Breast epithelium (tissue), 4 donors: ENCODE data around the gene KCNH1. TPM values are rescaled to one million over a fixed set of nuclear protein-coding genes. Genes with fewer than 3 reads are reported as not detected.

ENCODE experiments used
- DNase-seq, 2 donors: peaks; one replicate each; pipeline ENCODE4 v3.0.0-alpha.2; 2019; ENCODE audit warnings: low spot score in 2 of 2
- H3K27ac ChIP-seq, 2 donors: fragments of 200-600 bp; sonication (generic) in 1 of 2; one replicate each; pipeline ENCODE4 v1.5.1; 2016 to 2019; ENCODE audit warnings: mild to moderate bottlenecking in 1 of 2
- H3K27me3 ChIP-seq, 2 donors: fragments of 200-600 bp; sonication (generic) in 1 of 2; one replicate each; pipeline versions ENCODE4 v1.5.1 to v1.6.0; 2017 to 2019; ENCODE audit warnings: control low read depth in 1 of 2, mild to moderate bottlenecking in 1 of 2
- H3K36me3 ChIP-seq: fragments of 200-600 bp; one replicate; pipeline ENCODE4 v1.5.1; 2019
- H3K4me1 ChIP-seq, 2 donors: fragments of 200-600 bp; sonication (generic); one replicate each; pipeline ENCODE4 v1.5.1; 2016 to 2019; ENCODE audit warnings: control low read depth in 1 of 2
- H3K4me3 ChIP-seq, 3 donors: fragments of 200-600 bp; sonication (generic); 1 replicate in 2 of 3; 2 replicates in 1 of 3; pipeline ENCODE4 v1.5.1; 2016 to 2019; ENCODE audit warnings: mild to moderate bottlenecking in 3 of 3, moderate library complexity in 2 of 3
- H3K9me3 ChIP-seq, 2 donors: fragments of 200-600 bp; sonication (generic) in 1 of 2; one replicate each; pipeline ENCODE4 v1.5.1; 2016 to 2019; ENCODE audit warnings: control low read depth in 1 of 2
- CTCF ChIP-seq, 3 donors: fragments of 450-650 bp; IDR thresholded peaks; one replicate each; pipeline ENCODE4 v1.5.1; 2016 to 2017; ENCODE audit warnings: antibody characterized with exemption in 3 of 3, mild to moderate bottlenecking in 3 of 3, moderate library complexity in 3 of 3
- POLR2A ChIP-seq: fragments of 450-650 bp; IDR thresholded peaks from one replicate; pipeline ENCODE4 v1.6.1; 2016; ENCODE audit warnings: antibody characterized with exemption, mild to moderate bottlenecking, moderate library complexity
- POLR2AphosphoS5 ChIP-seq, 3 donors: sonication (generic); formaldehyde crosslinking; IDR thresholded peaks; one replicate each; pipeline ENCODE4 v1.6.1; 2017; ENCODE audit warnings: antibody characterized with exemption in 3 of 3
- intact Hi-C: fragments of 100-400 bp; cut with DNase I; formaldehyde crosslinking; loops from one replicate; pipeline ENCODE4 v1.15.1; 2023; ENCODE audit warnings: low total_unique reads
- total RNA-seq, 3 donors: library from RNA; depleted of rRNA; stranded (reverse); fragments of >200 nt; gene quantifications; one replicate each; pipeline ENCODE4 v1.1.0, GENCODE V29; 2016

Gene KCNH1
- total RNA-seq, 3 donors from 2014 or later, result 0.32 to 1.3 TPM; not detected in 1

- Histone ChIP-seq H3K27ac (no peak overlapping the region), H3K27me3 (no peaks in the 10 kb centered on the region), H3K9me3 (no peaks in the 10 kb centered on the region), H3K4me1 (no peaks in the 10 kb centered on the region), H3K36me3 (no peaks in the 10 kb centered on the region), H3K4me3 (no peak overlapping the region)
- intact Hi-C loops, result no loop called here
- TF ChIP-seq CTCF (IDR thresholded peaks at IDR 0.05) (no peak), POLR2A (no peak), POLR2AphosphoS5 (IDR thresholded peaks at IDR 0.05) (no peak)
- no peak for DNase-seq
Observed at GRCh38 chr1:210705086-210705485, 428.9 kb downstream of the KCNH1 start.

GRCh38 chr1:210703593-210703992 is 430.4 kb downstream of the KCNH1 start:
- H3K4me3 ChIP-seq, result no peak overlapping the region
- H3K27me3 ChIP-seq, result no peaks in the 10 kb centered on the region
- H3K27ac ChIP-seq, result no peak overlapping the region
- intact Hi-C loops, result no loop called here
- no peak for DNase-seq
- H3K9me3 ChIP-seq, result no peaks in the 10 kb centered on the region
- H3K4me1 ChIP-seq, result no peaks in the 10 kb centered on the region
- H3K36me3 ChIP-seq, result no peaks in the 10 kb centered on the region
- TF ChIP-seq POLR2A, result no peak
- TF ChIP-seq CTCF (IDR thresholded peaks at IDR 0.05), result no peak
- TF ChIP-seq POLR2AphosphoS5 (IDR thresholded peaks at IDR 0.05), result no peak

GRCh38 chr1:210702506-210702905 is 431.4 kb downstream of the KCNH1 start:
- Histone ChIP-seq H3K9me3 (no peaks in the 10 kb centered on the region), H3K4me1 (no peaks in the 10 kb centered on the region), H3K27me3 (no peaks in the 10 kb centered on the region), H3K36me3 (no peaks in the 10 kb centered on the region), H3K4me3 (no peak overlapping the region), H3K27ac (no peak overlapping the region)
- DNase-seq, result no peak
- intact Hi-C loops, result no loop called here
- TF ChIP-seq POLR2AphosphoS5 (IDR thresholded peaks at IDR 0.05), result no peak
- no peak for TF ChIP-seq CTCF (IDR thresholded peaks at IDR 0.05)
- no peak for TF ChIP-seq POLR2A

DNA sequence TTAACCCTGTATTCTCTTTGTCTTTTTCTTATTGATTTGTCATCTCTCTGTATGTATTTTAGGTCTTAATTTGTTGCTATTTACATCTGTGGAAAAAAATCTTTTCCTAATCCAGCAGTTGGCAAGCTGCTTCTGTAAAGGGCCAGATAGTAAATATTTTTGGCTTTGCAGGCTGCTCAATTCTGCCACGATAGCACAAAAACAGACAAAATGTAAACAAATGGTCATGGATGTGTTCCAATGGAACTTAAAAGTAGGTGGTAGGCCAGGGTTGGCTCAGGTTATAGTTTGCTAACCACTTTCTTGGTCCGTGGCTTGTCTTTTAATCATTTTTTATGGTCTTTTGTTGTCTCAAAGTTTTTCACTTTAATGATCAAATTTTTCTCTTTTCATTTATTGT is 433.4 kb downstream of the KCNH1 start:
- no peaks in the 10 kb centered on the region for H3K36me3 ChIP-seq
- intact Hi-C loops, result no loop called here
- no peaks in the 10 kb centered on the region for H3K4me1 ChIP-seq
- DNase-seq, result no peak
- no peak for TF ChIP-seq POLR2A
- no peak for TF ChIP-seq CTCF (IDR thresholded peaks at IDR 0.05)
- no peak for TF ChIP-seq POLR2AphosphoS5 (IDR thresholded peaks at IDR 0.05)
- H3K27me3 ChIP-seq, result no peaks in the 10 kb centered on the region
- H3K4me3 ChIP-seq, result no peak overlapping the region
- no peak overlapping the region for H3K27ac ChIP-seq
- H3K9me3 ChIP-seq, result no peaks in the 10 kb centered on the region

DNA sequence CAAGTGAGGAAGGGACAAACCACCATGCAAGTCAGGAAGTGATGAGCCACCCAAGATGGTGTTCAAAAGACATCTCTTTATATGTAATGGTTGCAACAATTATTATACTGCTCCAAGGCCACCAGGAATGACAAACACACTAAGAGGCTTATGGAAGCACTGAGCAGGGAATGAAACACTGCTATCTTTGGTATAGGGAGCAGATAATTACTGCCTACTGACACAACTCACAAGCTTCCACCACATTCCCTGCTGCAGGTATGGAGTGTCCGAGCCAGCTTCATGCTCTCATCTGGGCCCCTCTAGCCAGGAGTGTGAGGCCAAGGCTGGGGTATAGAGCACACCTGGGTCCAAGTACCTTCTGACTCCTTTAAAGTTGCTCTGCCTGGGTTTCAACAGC is 433.9 kb downstream of the KCNH1 start:
- Histone ChIP-seq H3K27ac (no peak overlapping the region), H3K4me1 (no peaks in the 10 kb centered on the region), H3K36me3 (no peaks in the 10 kb centered on the region), H3K4me3 (no peak overlapping the region), H3K27me3 (no peaks in the 10 kb centered on the region), H3K9me3 (no peaks in the 10 kb centered on the region)
- TF ChIP-seq CTCF (IDR thresholded peaks at IDR 0.05) (no peak), POLR2AphosphoS5 (IDR thresholded peaks at IDR 0.05) (no peak), POLR2A (no peak)
- no peak for DNase-seq
- intact Hi-C loops, result no loop called here
